HL-60 (cell line): ENCODE measurements around the gene OR2S2.

Experiments
- POLR2AphosphoS5 ChIP-seq: IDR thresholded peaks from 2 replicates; pipeline ENCODE4 v1.6.1; 2012; ENCODE audit warnings: low read depth
- TF ChIP-seq, protein P1 (sequence below): IDR thresholded peaks from one replicate; pipeline ENCODE4 v1.5.1; 2011; ENCODE audit warnings: low read length, control low read depth, inconsistent platforms; ENCODE audit not compliant: insufficient read depth
- TF ChIP-seq, protein P2 (sequence below): IDR thresholded peaks from 2 replicates; pipeline ENCODE4 v1.6.1; 2012; ENCODE audit warnings: low read depth; ENCODE audit not compliant: insufficient replicate concordance

DNA sequence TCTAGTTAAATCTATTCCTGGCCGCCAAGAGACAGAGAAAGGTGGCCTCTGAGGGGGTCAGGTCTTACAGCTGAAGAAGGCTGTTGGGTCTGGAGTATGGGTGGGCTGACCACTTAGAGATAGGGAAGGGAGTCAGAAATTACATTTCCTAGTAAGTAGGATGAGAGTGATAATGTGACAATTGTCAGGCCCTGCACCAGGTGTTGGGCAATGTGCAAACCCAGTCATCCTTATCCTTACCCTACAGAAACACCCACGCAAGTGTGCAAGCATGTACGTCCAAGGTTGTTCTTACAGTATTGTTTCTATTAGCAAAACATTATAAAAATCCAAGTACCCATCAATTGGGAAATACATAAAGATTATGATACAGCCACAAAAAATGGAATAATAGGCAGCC lies 39.2 kb downstream of the OR2S2 start:
- TF ChIP-seq, protein P1, sequence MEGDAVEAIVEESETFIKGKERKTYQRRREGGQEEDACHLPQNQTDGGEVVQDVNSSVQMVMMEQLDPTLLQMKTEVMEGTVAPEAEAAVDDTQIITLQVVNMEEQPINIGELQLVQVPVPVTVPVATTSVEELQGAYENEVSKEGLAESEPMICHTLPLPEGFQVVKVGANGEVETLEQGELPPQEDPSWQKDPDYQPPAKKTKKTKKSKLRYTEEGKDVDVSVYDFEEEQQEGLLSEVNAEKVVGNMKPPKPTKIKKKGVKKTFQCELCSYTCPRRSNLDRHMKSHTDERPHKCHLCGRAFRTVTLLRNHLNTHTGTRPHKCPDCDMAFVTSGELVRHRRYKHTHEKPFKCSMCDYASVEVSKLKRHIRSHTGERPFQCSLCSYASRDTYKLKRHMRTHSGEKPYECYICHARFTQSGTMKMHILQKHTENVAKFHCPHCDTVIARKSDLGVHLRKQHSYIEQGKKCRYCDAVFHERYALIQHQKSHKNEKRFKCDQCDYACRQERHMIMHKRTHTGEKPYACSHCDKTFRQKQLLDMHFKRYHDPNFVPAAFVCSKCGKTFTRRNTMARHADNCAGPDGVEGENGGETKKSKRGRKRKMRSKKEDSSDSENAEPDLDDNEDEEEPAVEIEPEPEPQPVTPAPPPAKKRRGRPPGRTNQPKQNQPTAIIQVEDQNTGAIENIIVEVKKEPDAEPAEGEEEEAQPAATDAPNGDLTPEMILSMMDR = no peak
- TF ChIP-seq POLR2AphosphoS5 = no peak
- TF ChIP-seq, protein P2, sequence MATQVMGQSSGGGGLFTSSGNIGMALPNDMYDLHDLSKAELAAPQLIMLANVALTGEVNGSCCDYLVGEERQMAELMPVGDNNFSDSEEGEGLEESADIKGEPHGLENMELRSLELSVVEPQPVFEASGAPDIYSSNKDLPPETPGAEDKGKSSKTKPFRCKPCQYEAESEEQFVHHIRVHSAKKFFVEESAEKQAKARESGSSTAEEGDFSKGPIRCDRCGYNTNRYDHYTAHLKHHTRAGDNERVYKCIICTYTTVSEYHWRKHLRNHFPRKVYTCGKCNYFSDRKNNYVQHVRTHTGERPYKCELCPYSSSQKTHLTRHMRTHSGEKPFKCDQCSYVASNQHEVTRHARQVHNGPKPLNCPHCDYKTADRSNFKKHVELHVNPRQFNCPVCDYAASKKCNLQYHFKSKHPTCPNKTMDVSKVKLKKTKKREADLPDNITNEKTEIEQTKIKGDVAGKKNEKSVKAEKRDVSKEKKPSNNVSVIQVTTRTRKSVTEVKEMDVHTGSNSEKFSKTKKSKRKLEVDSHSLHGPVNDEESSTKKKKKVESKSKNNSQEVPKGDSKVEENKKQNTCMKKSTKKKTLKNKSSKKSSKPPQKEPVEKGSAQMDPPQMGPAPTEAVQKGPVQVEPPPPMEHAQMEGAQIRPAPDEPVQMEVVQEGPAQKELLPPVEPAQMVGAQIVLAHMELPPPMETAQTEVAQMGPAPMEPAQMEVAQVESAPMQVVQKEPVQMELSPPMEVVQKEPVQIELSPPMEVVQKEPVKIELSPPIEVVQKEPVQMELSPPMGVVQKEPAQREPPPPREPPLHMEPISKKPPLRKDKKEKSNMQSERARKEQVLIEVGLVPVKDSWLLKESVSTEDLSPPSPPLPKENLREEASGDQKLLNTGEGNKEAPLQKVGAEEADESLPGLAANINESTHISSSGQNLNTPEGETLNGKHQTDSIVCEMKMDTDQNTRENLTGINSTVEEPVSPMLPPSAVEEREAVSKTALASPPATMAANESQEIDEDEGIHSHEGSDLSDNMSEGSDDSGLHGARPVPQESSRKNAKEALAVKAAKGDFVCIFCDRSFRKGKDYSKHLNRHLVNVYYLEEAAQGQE = no peak
